ENCODE data around the gene KIFC1. TPM values are rescaled to one million over a fixed set of nuclear protein-coding genes. Genes with fewer than 3 reads are reported as not detected.

KIFC1 gene
- total RNA-seq, 1 experiment from 2014 or later: 73.8 TPM

DNA sequence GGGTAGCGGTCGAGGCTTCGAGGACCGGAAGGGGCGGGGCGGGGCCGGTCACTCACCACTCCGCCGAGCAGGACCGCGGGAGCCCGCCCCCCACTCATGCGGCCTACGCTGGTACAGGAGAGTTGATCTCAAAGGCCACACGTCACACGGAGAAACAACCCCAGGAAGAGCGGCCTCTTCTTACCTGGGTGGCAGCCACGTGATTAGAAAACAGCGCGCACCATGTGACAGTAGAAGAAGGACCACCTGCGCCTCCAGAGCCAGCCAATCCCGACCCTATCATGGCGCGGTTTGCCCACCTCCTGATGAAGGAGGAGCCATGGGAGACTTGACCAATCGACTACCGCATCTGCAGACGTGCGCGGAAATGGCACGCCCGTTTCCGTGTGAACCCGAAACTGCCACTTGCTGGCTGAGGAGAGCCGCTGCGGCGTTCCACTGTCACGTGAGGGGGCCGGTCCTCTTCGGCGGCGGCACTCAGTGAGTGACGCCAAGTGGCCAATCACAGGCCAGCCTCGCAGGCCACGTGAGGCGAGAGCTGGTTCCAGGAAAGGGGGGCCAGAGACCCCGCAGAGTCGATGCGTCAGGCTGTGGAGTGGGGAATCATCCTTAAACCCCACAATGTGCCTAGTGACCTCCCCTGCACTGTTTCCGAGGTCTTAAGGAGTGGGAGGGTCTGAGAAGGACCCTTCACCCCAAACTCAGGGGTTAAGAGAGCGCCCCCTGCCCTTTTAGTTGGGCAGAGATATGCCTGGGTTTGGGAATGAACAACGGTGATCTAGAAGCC lies 26.5 kb downstream of the KIFC1 start, which contains the start of gene CUTA:
Gene CUTA (minus strand): TSS at position 205 of the 787 bp plus-strand sequence. CDS start 107 bp downstream, at position 98.
- Histone ChIP-seq H3K4me2 (ENCODE audit: insufficient read depth, insufficient read length, low read length) (peak within 1 kb of the TSS; percentile 96), H3K4me1 (ENCODE audit: insufficient read depth, low read length) (peaks cover 3% of the 10 kb centered on the region; the same call in 1 of the 2 replicates), H3K79me2 (ENCODE audit: insufficient read depth, low read length) (peaks cover 10% of the 10 kb centered on the region; the same call in 1 of the 2 replicates), H3K18ac (ENCODE audit: insufficient read length, low read depth, low read length) (peak within 1 kb of the TSS; percentile 50), H3K9ac (ENCODE audit: extremely low read depth, insufficient read length, low read length) (peak within 1 kb of the TSS; percentile 81), H2BK5ac (ENCODE audit: insufficient read length, low read length) (peak within 1 kb of the TSS; percentile 25), H3K79me1 (ENCODE audit: insufficient read depth, low read depth, low read length, poor library complexity, severe bottlenecking) (no peaks in the 10 kb centered on the region), H3T11ph (ENCODE audit: low read length) (peak within 1 kb of the TSS; percentile 68), H3K23ac (ENCODE audit: insufficient read length, low read depth, low read length) (no peak within 1 kb of the TSS), H3K56ac (ENCODE audit: insufficient read length, low read depth, low read length) (no peak within 1 kb of the TSS), H3K27ac (ENCODE audit: insufficient read length, low read depth, low read length) (peak within 1 kb of the TSS; percentile 84), H4K5ac (ENCODE audit: insufficient read length, low read depth, low read length) (peak within 1 kb of the TSS; percentile 7), H2BK12ac (ENCODE audit: insufficient read length, low read depth, low read length) (peak within 1 kb of the TSS; percentile 3), H3K14ac (ENCODE audit: insufficient read depth, low read length) (peak within 1 kb of the TSS; percentile 39), H4K91ac (ENCODE audit: insufficient read length, low read depth, low read length) (no peak within 1 kb of the TSS), H2BK20ac (ENCODE audit: low read depth, low read length, poor library complexity, severe bottlenecking) (no peak within 1 kb of the TSS), H3K4ac (ENCODE audit: low read depth, low read length) (peak within 1 kb of the TSS; percentile 6; the same call in 1 of the 2 replicates), H3K27me3 (ENCODE audit: insufficient read depth, low read length) (no peaks in the 10 kb centered on the region), H3K23me2 (ENCODE audit: insufficient read length, low read depth, low read length, poor library complexity, severe bottlenecking) (peaks cover 21% of the 10 kb centered on the region), H3K9me3 (ENCODE audit: control insufficient read depth, low read depth, low read length) (no peaks in the 10 kb centered on the region), H2BK15ac (ENCODE audit: low read depth, low read length) (no peak within 1 kb of the TSS), H2AK5ac (ENCODE audit: insufficient read length, low read length) (no peak within 1 kb of the TSS), H2BK120ac (ENCODE audit: low read depth, low read length, poor library complexity, severe bottlenecking) (no peak within 1 kb of the TSS), H4K20me1 (ENCODE audit: control insufficient read depth, insufficient read depth, insufficient read length) (no peaks in the 10 kb centered on the region), H4K8ac (replicated peaks; ENCODE audit: insufficient read length, low read depth, low read length) (no peak within 1 kb of the TSS), H2AFZ (ENCODE audit: low read length) (no peak within 1 kb of the TSS)
- H3K9me3 Mint-ChIP-seq: no peaks in the 10 kb centered on the region
- H3K27me3 Mint-ChIP-seq (ENCODE audit: low read depth): peaks cover 1% of the 10 kb centered on the region
- H3K27ac Mint-ChIP-seq: peak within 1 kb of the TSS; percentile 98 to 100 (median 98)
- H3K4me3 Mint-ChIP-seq: peak within 1 kb of the TSS; percentile 97 to 98
- DNase-seq: peak; percentile 100
- no CpG with 5 or more reads among the region's 51 CpGs for WGBS (ENCODE audit: extremely low coverage, insufficient read length, low lambda C conversion rate)
- TF ChIP-seq CTCF (conservative IDR thresholded peaks at IDR 0.05): peak; percentile 72
- peaks cover 53 to 69% of the 10 kb centered on the region in 2 experiments for H3K4me1 Mint-ChIP-seq
- H3K36me3 Mint-ChIP-seq (ENCODE audit: insufficient read depth in 1 of 3, low read depth in 3 of 3): peaks cover 30 to 54% (median 50%) of the 10 kb centered on the region in 3 experiments
